ENCODE data around the gene PALMD.

PALMD gene

DNA sequence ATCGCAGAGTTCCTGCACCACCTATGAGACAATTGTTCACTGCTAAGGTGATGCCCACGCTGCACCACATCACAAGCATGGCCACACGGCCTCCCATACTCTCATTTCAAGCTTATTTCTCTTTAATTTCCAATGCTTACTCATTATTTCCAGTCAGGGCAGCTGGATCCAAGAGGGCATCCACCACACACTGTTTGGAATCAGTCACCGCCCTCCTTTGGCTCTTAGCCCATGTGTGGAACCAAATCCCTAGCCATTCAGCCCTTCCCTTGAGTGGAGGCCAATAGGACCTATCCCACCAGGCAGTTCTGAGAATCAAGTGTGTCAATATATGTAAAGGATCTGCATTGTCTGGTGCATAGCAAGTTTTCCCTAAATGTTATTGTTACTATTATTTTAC lies 26.3 kb upstream of the PALMD start:
- no peak for TF ChIP-seq GATA3 (IDR thresholded peaks at IDR 0.05; ENCODE audit: low read depth, low read length)
- TF ChIP-seq GATA2 (IDR thresholded peaks at IDR 0.05; ENCODE audit: low read depth, low read length): no peak

DNA sequence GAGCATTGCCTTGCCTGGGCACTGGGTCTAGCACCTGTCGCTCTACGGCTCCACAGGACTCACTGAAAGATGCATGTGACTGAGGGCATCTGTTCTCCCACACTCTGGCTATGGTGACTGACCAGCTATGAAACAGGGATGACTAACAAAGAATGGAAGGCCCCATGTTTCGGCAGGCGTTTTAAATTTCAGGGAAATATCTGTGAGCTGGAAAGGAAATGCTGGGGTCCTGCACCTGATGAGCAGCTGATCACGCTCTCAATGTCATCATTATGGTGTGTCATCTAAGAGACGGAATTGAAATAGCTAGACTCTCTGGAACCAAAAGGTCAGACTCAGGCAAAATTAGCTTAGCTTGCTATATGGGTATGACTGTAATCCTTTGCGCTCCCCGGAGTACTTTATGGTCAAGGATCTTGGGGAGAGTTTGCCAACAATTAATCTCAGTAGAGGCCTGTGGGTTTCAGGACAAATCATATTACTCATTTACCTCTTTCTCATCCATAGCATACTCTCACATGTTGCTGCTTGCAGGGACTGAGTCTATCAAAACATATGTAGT lies 24.5 kb upstream of the PALMD start:
- TF ChIP-seq GATA3 (IDR thresholded peaks at IDR 0.05; ENCODE audit: low read depth, low read length) (no peak), GATA2 (IDR thresholded peaks at IDR 0.05; ENCODE audit: low read depth, low read length) (no peak)

DNA sequence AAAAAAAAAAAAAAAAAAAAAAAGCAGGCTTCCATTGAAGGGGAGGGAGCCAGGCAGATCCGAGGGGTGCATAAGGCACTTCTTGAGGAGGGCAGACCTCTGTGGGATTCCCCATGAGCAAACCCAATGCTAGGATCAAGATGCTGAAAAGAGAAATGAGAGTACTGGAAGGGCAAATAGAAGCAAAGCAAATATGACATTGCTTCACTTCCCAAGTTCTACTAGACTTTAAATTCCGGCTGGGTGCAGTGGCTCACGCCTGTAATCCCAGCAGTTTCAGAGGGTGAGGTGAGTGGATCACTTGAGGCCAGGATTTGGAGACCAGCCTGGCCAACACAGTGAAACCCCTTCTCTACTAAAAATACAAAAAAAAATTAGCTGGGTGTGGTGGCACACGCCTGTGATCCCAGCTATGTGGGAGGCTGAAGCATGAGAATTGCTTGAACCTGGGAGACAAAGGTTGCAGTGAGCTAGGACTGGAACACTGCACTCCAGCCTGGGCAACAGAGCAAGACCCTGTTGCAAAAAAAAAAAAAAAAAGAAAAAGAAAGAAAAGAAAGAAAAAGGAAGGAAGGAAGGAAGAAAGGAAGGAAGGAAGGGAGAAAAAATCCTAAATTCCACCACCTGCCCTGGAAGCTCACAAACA lies 23.1 kb upstream of the PALMD start:
- TF ChIP-seq GATA3 (IDR thresholded peaks at IDR 0.05; ENCODE audit: low read depth, low read length) (no peak), GATA2 (IDR thresholded peaks at IDR 0.05; ENCODE audit: low read depth, low read length) (no peak)

DNA sequence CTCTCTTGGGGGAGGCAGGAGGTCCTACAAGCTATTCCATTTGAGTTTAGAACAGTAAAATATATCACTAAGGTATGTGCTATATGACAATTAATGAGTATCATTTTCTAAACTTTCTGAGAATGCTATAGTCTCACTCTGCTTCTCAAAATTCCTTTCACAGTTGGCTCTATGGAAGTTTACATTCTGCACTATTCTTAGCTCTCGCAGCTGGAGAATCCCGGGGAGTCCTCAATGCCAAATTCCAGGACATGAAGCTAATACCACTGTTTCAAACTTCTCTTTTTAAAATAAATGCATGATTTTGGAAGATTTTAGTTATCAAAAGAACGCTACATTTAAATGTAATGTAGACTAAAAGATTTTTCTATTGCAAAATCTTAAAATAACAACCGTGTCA lies 22.4 kb upstream of the PALMD start:
- TF ChIP-seq GATA2 (IDR thresholded peaks at IDR 0.05; ENCODE audit: low read depth, low read length) (no peak), GATA3 (IDR thresholded peaks at IDR 0.05; ENCODE audit: low read depth, low read length) (no peak)

DNA sequence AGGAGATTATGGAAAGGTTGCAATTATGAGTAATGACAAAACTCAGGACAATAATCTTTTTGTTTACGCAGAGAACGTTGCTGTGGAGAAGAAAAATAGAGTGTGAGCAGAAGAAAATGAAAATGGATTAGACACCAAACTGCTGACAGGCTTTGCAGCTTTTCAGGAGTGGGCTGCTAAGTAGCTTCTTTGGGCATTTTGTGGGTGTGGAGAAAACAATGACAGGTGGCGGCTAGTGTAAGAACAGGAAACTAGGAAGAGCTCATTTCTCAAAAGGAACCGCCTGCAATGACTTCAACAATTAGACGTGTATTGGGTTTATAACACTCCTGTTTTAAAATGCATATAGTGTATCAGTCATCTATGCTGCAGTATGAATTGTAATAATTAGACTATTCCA lies 18.3 kb upstream of the PALMD start:
- TF ChIP-seq GATA2 (IDR thresholded peaks at IDR 0.05; ENCODE audit: low read depth, low read length): no peak
- TF ChIP-seq GATA3 (IDR thresholded peaks at IDR 0.05; ENCODE audit: low read depth, low read length): no peak

DNA sequence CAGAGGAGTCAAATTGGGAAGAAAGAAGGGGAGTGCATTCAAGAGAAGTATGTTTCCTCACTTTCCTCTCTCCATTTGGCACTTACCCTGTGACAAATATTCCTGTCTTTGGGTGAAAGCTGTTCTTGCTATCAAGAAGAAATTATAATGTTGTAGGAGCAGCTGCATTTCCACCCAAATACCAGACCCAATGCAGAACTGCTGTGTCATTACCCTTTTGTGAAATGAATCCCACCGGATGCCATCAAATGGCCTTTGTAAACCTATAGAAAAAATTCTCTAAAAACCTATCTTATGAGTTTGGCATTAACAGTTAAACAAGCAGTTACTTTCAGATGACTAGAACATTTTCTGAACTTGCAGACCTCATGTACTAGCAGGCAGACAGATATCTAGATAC lies 16.7 kb upstream of the PALMD start:
- TF ChIP-seq GATA2 (IDR thresholded peaks at IDR 0.05; ENCODE audit: low read depth, low read length): no peak
- TF ChIP-seq GATA3 (IDR thresholded peaks at IDR 0.05; ENCODE audit: low read depth, low read length): no peak

DNA sequence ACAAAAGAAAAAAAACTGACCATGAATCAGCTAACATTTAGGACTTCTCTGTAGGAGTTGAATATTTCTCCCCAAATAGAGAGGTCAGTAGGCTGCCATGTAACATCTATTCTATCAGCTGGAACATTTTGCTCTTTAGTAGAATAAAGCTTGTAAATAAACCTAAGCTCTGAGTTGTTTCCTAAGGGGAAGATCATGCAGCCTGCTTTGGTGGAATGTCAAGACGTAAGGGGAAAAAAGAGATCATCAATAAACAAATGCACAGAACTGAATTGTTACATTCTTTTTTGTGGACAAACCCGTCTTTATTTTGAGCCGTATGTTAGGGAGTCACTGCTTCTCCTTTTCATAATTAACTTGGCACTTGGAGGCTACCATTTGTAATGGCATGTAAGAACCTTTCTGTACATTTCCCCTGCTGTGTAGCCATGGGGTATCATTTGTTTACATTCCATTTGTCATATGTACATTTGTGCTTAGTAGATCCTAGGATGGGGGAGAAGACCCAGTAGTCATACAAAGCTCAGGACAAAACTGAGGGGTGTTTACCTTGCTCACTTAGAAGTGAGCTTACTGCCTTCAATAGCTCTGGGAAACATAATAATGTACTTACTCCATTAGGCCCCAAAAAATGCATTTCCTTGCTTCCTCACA lies 10.8 kb upstream of the PALMD start:
- no peak for TF ChIP-seq GATA2 (IDR thresholded peaks at IDR 0.05; ENCODE audit: low read depth, low read length)
- TF ChIP-seq GATA3 (IDR thresholded peaks at IDR 0.05; ENCODE audit: low read depth, low read length): no peak

DNA sequence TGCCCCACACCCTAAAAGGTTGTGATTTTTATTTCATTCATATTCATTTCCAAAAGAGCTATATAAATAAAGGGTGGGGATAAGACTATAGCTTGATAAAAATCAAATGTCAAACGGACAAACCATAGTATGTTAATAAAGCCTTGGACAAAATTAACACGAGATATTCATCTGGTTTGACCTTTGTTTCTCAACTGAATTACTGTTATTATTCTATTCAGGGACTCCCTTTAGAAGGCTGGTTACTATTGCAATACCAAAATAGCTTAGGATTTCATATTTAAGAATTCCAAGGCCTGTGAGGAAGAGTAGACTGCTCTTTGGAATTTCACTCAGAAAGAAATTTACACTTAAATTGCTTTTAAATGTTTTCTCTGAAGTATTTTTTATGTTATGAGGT lies 10.2 kb upstream of the PALMD start:
- TF ChIP-seq GATA3 (IDR thresholded peaks at IDR 0.05; ENCODE audit: low read depth, low read length) (no peak), GATA2 (IDR thresholded peaks at IDR 0.05; ENCODE audit: low read depth, low read length) (no peak)

DNA sequence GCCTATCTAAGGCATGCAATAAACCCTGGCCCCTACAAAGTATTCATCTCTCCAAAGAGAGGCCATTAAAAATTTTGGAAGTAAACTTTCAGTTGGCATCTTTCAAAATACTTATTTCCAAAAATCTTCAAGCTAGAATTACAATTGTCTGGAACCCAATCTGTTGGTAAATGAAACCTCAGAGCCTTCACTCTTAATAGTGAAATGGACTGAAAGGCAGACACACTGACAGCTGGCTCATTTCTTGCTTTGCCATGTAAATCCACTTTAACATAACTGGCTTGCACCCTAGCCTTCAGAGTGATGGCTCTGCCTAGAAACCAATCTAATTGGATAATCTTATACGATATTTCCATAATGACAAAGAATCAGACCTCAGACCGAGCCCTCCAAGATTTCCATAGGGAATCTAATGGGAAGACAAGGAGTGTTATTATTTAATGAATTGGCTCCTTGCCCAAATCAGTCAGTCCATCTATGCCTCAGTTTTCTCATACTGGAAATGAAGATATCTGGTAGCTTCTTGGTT lies 9.2 kb upstream of the PALMD start:
- TF ChIP-seq GATA3 (IDR thresholded peaks at IDR 0.05; ENCODE audit: low read depth, low read length) (no peak), GATA2 (IDR thresholded peaks at IDR 0.05; ENCODE audit: low read depth, low read length) (no peak)

DNA sequence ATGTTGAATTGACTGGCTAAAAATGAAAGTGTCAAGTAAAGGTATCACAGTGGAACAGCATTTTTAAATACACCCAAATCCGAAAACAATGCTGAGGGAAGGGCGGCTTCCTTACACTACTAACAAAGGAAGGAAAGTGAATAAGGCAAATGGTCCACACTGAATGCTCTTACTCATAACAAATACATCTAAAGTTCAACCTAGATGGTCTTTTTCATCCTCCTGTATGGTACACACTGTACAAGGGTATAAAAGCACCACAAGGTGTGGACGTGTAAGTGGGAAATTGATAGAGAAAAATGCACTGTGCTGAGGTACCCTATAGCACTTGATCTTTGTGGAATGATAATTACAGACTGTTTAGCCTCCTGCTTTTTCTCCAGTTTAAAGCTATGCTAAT lies 7.1 kb upstream of the PALMD start:
- TF ChIP-seq GATA3 (IDR thresholded peaks at IDR 0.05; ENCODE audit: low read depth, low read length) (no peak), GATA2 (IDR thresholded peaks at IDR 0.05; ENCODE audit: low read depth, low read length) (no peak)

DNA sequence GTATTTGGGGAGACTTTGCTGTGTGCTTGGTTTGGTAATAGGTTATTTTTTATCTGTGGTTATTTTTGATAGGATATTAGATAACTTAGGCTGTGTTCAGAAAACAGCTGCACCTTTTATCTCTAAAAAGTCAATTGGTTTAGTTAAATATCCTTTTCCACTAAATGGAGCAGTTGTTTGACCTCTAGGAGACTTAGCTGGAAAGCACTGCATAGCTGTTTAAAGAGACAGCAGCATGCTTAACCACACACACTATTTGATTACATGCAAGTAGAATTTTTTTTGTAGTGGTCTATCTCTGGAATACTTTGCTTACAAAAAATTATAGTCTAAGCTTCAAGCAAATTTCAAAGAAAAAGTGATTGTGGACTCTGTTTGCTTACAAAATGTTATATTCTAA lies 6.5 kb upstream of the PALMD start:
- TF ChIP-seq GATA3 (IDR thresholded peaks at IDR 0.05; ENCODE audit: low read depth, low read length) (no peak), GATA2 (IDR thresholded peaks at IDR 0.05; ENCODE audit: low read depth, low read length) (no peak)

DNA sequence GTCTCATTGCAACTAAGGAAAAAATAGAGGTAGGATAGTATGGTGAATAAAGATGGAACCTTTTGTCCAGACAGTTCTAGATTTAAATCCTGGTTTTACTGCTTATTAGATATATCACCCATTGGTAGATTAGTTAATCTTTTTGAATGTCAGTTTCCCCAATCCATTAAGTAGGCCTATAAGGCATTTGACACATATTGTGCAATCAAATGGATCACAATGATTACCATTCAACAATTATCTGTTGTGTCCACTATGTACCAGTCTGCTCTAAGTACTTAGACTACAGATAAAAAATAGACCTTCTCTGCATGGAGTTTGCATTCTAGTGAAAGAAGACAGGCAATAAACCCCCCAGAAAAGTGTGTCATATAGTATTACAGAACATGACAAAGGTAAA lies 6.0 kb upstream of the PALMD start:
- no peak for TF ChIP-seq GATA3 (IDR thresholded peaks at IDR 0.05; ENCODE audit: low read depth, low read length)
- no peak for TF ChIP-seq GATA2 (IDR thresholded peaks at IDR 0.05; ENCODE audit: low read depth, low read length)

DNA sequence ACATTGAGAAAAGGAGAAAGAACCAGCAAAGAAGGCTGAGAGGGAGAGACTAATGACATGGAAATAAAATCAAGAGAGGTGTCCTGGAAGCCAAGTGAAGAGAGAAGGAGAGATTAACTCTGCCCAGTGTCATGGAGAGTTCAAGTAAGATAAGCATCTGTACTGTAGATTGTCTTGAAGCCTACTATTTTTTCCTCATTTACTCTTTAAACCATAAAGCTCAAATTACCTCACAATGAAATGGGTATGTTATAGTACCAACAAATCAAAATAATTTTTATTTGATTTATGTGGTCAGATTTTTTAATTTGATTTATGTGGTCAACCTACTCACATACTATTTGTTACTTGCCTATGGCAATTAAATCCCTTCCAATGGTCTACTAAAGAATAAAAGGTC lies 5.2 kb upstream of the PALMD start:
- no peak for TF ChIP-seq GATA3 (IDR thresholded peaks at IDR 0.05; ENCODE audit: low read depth, low read length)
- TF ChIP-seq GATA2 (IDR thresholded peaks at IDR 0.05; ENCODE audit: low read depth, low read length): no peak

DNA sequence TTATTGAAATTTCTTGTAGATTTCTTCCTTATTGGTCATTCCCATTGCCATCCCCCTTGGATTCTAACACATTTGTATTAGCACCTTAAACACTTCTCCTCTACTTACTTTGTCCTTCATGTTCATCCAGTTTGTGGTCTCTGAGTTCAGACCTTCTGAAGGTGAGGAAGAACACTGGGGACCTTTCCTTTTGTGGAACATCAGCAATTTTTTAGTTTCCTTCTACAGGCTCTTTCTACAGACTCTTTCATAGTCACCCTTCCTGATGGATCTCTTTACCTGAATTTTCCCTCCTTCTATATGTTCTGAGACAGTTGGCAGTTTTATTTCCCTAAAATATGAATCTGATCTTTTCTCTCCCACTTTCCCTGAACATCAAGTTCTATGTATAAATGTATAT lies 4.4 kb upstream of the PALMD start:
- TF ChIP-seq GATA2 (IDR thresholded peaks at IDR 0.05; ENCODE audit: low read depth, low read length) (no peak), GATA3 (IDR thresholded peaks at IDR 0.05; ENCODE audit: low read depth, low read length) (no peak)

DNA sequence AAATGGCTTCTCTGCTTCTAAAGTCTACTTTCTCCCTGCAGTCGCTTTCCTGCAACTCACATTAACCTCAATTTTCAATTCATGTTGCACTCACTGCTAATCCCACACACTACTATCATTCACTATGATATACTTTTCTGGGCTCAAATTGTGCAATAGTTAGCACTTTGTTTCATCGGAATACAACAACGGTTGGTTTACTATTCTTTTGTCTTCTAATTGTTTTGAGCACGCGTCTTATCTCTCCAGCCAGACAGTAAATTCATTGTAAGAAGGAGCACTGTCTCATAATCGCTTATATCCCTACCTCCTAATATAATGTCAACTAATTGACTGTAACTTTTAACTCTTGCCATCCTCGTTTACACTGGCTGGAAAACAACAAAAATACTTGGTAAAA lies 3.9 kb upstream of the PALMD start:
- TF ChIP-seq GATA3 (IDR thresholded peaks at IDR 0.05; ENCODE audit: low read depth, low read length) (no peak), GATA2 (IDR thresholded peaks at IDR 0.05; ENCODE audit: low read depth, low read length) (no peak)

Measured in SH-SY5Y (cell line).